BJ (cell line): Measurements from ENCODE around the gene POGZ. TPM values are rescaled to one million over a fixed set of nuclear protein-coding genes. Genes with fewer than 3 reads are reported as not detected.

Source experiments
- polyA plus RNA-seq: library from polyadenylated mRNA; depleted of rRNA; stranded (reverse); fragments of >200 nt; gene quantifications from 2 replicates; pipeline ENCODE4 v1.2.3, GENCODE V29; 2011; rRNA removed
- small RNA-seq: library from RNA; depleted of rRNA; stranded (forward); fragments of <200 nt; gene quantifications from one replicate; pipeline ENCODE3, GENCODE V24; 2012; ENCODE audit warnings: low replicate concordance, low read depth; ENCODE audit not compliant: insufficient read length

Gene POGZ
- polyA plus RNA-seq, 1 experiment = 37.1 TPM

Small RNA genes lying within 50 kb of the gene (small RNA-seq; reads per million reads assigned to genes)
- not detected for gene RNY4P25

Other genes starting within 250 kb of the POGZ start
- gene PSMD4, start 204.8 kb downstream of the POGZ start, polyA plus RNA-seq = 199 and 255 TPM in 2 replicates
- 12.5 and 19.8 TPM in 2 replicates for gene ZNF687, start 177.2 kb downstream of the POGZ start, polyA plus RNA-seq
- gene PI4KB, start 132.1 kb downstream of the POGZ start, polyA plus RNA-seq = 71.5 and 98.2 TPM in 2 replicates
- 25.5 and 29.9 TPM in 2 replicates for gene RFX5, start 112.2 kb downstream of the POGZ start, polyA plus RNA-seq
- 27.9 and 47.9 TPM in 2 replicates for gene SELENBP1, start 86.8 kb downstream of the POGZ start, polyA plus RNA-seq
- 467 and 468 TPM in 2 replicates for gene PSMB4, start 59.9 kb downstream of the POGZ start, polyA plus RNA-seq
- gene CGN, start 51.9 kb upstream of the POGZ start, polyA plus RNA-seq = 0.05 TPM in 1 of 2 replicates, not detected in the other
- gene TUFT1, start 80.8 kb upstream of the POGZ start, polyA plus RNA-seq = 14.3 and 18.1 TPM in 2 replicates
- gene SNX27, start 152.6 kb upstream of the POGZ start, polyA plus RNA-seq = 7.0 and 10.4 TPM in 2 replicates